GM19468 (cell line): ENCODE measurements around the gene LRCH1.
"Not testable (repeated sequence)": the region's sequence is repeated elsewhere in the genome, so short reads cannot be mapped to it uniquely, and the experiment has no call there.

ENCODE experiments used
- ATAC-seq: cut with Tn5 transposase; IDR thresholded peaks from one replicate; pipeline ENCODE4 v1.9.1; 2021; ENCODE audit warnings: mild to moderate bottlenecking, moderate library complexity, moderate number of reproducible peaks; ENCODE audit not compliant: unreplicated experiment; ENCODE audit errors: extremely low read depth

Gene LRCH1, protein sequence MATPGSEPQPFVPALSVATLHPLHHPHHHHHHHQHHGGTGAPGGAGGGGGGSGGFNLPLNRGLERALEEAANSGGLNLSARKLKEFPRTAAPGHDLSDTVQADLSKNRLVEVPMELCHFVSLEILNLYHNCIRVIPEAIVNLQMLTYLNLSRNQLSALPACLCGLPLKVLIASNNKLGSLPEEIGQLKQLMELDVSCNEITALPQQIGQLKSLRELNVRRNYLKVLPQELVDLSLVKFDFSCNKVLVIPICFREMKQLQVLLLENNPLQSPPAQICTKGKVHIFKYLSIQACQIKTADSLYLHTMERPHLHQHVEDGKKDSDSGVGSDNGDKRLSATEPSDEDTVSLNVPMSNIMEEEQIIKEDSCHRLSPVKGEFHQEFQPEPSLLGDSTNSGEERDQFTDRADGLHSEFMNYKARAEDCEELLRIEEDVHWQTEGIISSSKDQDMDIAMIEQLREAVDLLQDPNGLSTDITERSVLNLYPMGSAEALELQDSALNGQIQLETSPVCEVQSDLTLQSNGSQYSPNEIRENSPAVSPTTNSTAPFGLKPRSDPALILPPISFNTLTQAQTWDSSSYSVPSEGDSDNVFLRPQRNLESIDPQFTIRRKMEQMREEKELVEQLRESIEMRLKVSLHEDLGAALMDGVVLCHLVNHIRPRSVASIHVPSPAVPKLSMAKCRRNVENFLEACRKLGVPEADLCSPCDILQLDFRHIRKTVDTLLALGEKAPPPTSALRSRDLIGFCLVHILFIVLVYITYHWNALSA

DNA sequence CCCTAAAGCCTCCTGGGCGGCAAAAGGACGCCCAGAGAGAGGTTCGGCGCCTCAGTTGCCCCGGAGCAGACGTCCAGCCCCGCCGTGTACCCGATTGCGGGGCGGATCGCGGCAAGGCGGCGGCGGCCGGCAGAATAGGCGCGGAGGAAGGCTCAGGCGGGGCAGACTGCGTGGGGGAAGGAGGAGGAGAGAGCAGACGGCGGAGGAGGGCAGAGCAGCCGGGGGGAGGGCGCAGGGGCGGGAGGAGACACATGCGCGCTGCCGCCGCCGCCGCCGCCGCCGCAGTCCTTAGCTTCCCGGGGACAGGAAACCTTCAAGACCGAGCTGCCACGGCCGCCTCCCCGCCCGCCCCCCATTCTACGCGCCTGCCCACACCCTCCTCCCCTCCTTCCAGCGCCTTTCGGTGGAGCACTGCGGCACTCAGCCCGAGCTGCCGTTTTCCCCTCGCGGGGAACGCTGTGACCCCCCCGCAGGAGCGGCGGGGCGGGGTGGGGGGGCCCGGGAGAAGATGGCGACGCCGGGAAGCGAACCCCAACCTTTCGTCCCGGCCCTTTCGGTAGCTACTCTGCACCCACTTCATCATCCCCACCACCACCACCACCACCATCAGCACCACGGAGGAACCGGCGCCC is at the start of gene LRCH1:
TSS of gene LRCH1 (plus strand) at position 282 of the 632 bp plus-strand sequence. CDS start at position 509, 227 bp downstream.
- ATAC-seq: no peak

GRCh38 chr13:46504036-46504435 is 48.9 kb upstream of the LRCH1 start:
- no peak for ATAC-seq

DNA sequence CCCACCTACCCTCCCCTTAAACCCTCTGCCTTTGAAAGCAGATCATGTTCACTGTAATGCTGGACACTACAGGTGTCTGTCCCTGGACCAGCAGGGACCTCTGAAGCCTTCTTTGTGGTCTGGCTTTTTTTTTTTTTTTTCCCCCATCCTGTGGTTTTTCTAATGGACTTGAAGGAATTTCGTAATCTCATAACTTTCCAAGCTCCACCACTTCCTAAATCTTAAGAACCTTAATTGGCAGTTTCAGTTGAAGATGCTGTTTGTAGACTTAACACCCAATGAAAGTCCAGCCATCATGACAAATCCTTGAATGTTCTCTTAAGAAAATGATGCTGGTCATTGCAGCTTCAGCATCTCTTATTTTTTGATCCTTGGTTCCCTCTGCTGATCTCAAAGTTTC is 45.0 kb upstream of the LRCH1 start:
- ATAC-seq: no peak

- no peak for ATAC-seq
These were observed 43.0 kb upstream of the LRCH1 start for GRCh38 chr13:46509981-46510380.

- no peak for ATAC-seq
These were observed 37.2 kb upstream of the LRCH1 start for GRCh38 chr13:46515803-46516202.

GRCh38 chr13:46516599-46517338 is 36.2 kb upstream of the LRCH1 start:
- ATAC-seq: no peak

DNA sequence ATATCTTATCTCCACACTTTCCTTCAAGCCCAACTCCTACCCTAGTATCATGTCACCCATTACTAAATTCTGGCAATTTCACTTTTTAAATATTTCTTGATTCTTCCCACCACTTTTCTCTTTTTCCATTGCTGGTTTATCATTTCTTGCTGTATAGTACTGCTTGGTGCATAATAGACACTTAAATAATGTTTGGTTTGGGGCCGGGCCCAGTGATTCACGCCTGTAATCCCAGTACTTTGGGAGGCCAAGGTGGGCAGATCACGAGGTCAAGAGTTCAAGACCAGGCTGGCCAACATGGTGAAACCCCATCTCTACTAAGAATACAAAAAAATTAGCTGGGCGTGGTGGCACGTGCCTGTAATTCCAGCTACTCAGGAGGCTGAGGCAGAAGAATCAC is 35.2 kb upstream of the LRCH1 start:
- not testable (repeated sequence) for ATAC-seq

DNA sequence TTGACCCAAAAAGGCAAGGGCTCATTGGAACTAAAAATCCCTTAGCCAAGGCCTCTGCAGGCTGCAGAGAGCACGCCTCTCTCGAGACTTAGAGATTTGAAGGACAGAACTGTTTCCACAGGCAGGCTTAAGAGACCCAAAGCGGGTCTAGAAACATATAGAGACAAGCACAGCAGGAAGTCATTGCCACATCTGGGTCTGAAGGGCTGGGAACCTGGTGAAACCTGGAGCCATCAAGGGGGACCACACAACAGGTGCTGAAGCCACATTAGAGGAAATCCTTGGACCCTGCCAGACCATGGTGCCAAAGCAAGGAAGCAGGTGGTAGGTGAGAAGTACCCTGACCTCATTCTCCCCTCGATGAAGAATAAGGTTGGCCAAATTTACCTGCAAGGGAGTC is 33.8 kb upstream of the LRCH1 start:
- ATAC-seq: no peak

- no peak for ATAC-seq
These were observed 32.8 kb upstream of the LRCH1 start for GRCh38 chr13:46520166-46520565.

- no peak for ATAC-seq
These were observed 31.5 kb upstream of the LRCH1 start for GRCh38 chr13:46521486-46521885.

DNA sequence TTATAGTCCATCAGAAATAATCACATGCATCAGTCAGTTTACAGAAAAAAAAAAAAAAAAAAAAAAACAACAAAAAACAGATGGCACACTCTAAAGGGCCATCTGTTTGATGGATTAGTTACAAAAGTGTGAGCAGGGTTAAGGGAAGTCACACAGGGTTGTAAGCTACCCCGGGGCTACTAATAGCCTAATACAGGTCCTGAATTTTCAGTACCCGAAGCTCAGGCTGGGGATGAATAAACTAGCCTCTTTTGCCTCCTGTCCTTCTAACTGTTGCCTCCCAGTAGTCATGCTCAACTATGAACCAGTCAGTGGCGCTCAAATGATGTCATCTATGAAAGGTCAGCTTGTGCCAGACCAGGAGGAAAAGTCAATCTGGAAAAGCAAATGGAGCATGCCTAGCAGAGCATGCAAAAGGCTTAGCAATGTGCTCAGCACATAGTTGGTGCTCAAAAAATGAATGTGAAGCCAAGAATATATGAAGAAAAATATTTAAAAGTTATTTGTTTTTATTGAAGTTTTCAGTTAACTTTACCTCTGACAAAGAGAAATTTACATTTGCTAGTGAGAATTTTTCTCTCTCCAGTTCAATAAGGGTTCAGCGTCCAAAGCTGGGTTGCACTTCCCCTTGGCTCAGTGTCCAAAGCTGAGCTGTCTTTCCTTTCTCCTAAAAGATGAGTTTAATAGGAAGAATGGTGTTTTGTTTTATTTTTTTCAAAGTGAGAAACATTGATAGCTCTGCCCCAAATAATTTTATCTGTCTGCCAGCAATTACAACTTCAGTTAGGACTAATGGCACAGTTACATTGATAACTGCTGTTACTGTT is 30.8 kb upstream of the LRCH1 start:
- ATAC-seq: no peak

- no peak for ATAC-seq
These were observed 30.3 kb upstream of the LRCH1 start for GRCh38 chr13:46522748-46523030.

GRCh38 chr13:46523972-46524752 is 28.8 kb upstream of the LRCH1 start:
- no peak for ATAC-seq

DNA sequence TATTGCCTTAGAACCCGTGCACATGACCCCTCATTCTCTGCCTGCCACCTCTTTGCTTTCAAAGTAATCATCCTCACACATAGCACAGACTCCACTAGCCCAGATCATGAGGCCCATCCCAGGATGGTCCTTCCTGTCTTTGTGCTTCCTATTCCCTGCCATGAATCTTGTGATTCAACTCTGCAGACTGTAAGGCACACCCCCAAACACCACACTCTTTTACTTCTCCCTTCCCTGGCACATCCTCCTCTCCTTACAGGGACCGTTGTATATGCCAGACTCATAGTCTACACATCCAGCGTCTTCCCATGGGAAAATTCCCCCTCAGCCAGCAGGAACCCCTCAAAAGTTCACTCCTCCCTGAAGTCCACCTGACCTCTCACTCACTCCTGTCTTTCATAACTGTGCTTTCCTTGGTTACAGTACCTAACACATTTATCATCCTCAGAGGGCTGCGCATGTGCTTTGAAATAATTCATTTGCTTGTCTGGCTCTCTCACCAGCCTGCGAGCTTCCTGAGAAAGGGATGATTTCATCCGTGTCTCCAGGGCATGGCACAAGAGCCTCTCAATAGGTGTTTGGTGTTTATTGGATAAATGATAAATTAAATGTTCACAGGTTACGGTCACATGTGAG is 26.8 kb upstream of the LRCH1 start:
- no peak for ATAC-seq

- no peak for ATAC-seq
These were observed 26.2 kb upstream of the LRCH1 start for GRCh38 chr13:46526740-46527139.

GRCh38 chr13:46527237-46527636 is 25.7 kb upstream of the LRCH1 start:
- ATAC-seq: no peak

DNA sequence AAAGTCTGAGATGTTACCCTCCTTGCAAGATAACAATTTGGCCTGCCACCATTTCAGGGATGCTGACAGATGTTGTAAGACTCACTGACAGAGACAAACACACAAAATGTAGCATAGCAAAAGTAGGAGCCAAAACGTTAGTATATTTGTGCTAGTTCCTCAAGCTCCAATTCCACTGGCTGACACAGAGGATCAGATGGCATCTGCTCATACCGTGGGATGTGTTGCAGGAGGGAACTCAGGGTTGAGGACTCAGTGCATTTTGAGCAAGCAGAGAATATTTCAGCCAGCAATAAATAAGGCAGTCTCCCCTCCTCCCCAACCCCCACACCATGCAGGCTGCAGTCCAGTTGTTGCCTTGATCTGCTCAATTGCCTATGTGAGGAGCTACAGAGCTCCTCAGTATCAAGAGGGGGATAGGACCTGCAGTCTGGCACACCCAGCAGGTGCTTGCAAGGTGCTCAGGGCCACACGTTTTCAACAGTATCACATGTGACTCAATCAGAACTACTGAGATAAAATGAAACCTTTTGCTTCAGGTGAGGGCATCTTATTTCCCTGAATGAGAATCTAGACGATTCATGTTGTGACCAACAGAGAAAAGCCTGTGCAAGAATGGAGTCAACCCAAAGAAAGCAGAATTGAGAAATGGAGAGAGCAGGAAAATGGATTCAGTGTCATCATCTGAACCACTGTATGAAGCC is 23.6 kb upstream of the LRCH1 start:
- ATAC-seq: no peak
